ENCODE results near the gene NALCN. TPM values are rescaled to one million over a fixed set of nuclear protein-coding genes. Genes with fewer than 3 reads are reported as not detected.
"Not testable (repeated sequence)": the region's sequence is repeated elsewhere in the genome, so short reads cannot be mapped to it uniquely, and the experiment has no call there.

Gene NALCN
- total RNA-seq, 1 donor from 2014 or later = 21.6 TPM

- DNase-seq (ENCODE audit: low read depth in 2 of 2) = no peak
These were observed 74.8 kb downstream of the NALCN start for GRCh38 chr13:101341464-101341863.

- DNase-seq (ENCODE audit: low read depth in 2 of 2) = no peak
These were observed 77.1 kb downstream of the NALCN start for GRCh38 chr13:101339202-101339601.

GRCh38 chr13:101332583-101332982 is 83.7 kb downstream of the NALCN start:
- no peak for DNase-seq (ENCODE audit: low read depth in 2 of 2)

GRCh38 chr13:101331731-101332130 is 84.6 kb downstream of the NALCN start:
- no peak for DNase-seq (ENCODE audit: low read depth in 2 of 2)

- DNase-seq (ENCODE audit: low read depth in 2 of 2) = no peak
These were observed 88.4 kb downstream of the NALCN start for GRCh38 chr13:101327871-101328270.

GRCh38 chr13:101326710-101327109 is 89.6 kb downstream of the NALCN start:
- no peak for DNase-seq (ENCODE audit: low read depth in 2 of 2)

GRCh38 chr13:101325423-101325822 is 90.9 kb downstream of the NALCN start:
- no peak for DNase-seq (ENCODE audit: low read depth in 2 of 2)

GRCh38 chr13:101323601-101324000 is 92.7 kb downstream of the NALCN start:
- DNase-seq (ENCODE audit: low read depth in 2 of 2) = no peak

GRCh38 chr13:101317986-101318523 is 98.3 kb downstream of the NALCN start:
- DNase-seq (ENCODE audit: low read depth in 2 of 2) = no peak

GRCh38 chr13:101313479-101313878 is 102.8 kb downstream of the NALCN start:
- DNase-seq (ENCODE audit: low read depth in 2 of 2) = not testable (repeated sequence)

GRCh38 chr13:101309014-101309619 is 107.2 kb downstream of the NALCN start:
- no peak for DNase-seq (ENCODE audit: low read depth in 2 of 2)

- DNase-seq (ENCODE audit: low read depth in 2 of 2) = no peak
These were observed 107.9 kb downstream of the NALCN start for GRCh38 chr13:101308247-101309013.

GRCh38 chr13:101307181-101307701 is 109.1 kb downstream of the NALCN start:
- no peak for DNase-seq (ENCODE audit: low read depth in 2 of 2)

GRCh38 chr13:101306773-101307172 is 109.5 kb downstream of the NALCN start:
- no peak for DNase-seq (ENCODE audit: low read depth in 2 of 2)

GRCh38 chr13:101305981-101306411 is 110.3 kb downstream of the NALCN start:
- peak in 1 of 2 donors; percentile 15 for DNase-seq (ENCODE audit: low read depth in 2 of 2)

- DNase-seq (ENCODE audit: low read depth in 2 of 2) = no peak
These were observed 112.8 kb downstream of the NALCN start for GRCh38 chr13:101303521-101303920.

- no peak for DNase-seq (ENCODE audit: low read depth in 2 of 2)
These were observed 115.3 kb downstream of the NALCN start for GRCh38 chr13:101301053-101301452.

- DNase-seq (ENCODE audit: low read depth in 2 of 2) = no peak
These were observed 115.8 kb downstream of the NALCN start for GRCh38 chr13:101300531-101300930.

- DNase-seq (ENCODE audit: low read depth in 2 of 2) = no peak
These were observed 117.8 kb downstream of the NALCN start for GRCh38 chr13:101298517-101298916.

- no peak for DNase-seq (ENCODE audit: low read depth in 2 of 2)
These were observed 118.5 kb downstream of the NALCN start for GRCh38 chr13:101297794-101298193.

- DNase-seq (ENCODE audit: low read depth in 2 of 2) = no peak
These were observed 123.6 kb downstream of the NALCN start for GRCh38 chr13:101292711-101293110.

Data from dermis microvascular lymphatic vessel endothelial cell (primary cell).